IgD-negative memory B cell (primary cell): Measurements from ENCODE around the gene SLC9A7. TPM values are rescaled to one million over a fixed set of nuclear protein-coding genes. Genes with fewer than 3 reads are reported as not detected.
A peak's percentile ranks its signal among the peaks of the same experiment; 100 is the strongest.
"Not testable (repeated sequence)": the region's sequence is repeated elsewhere in the genome, so short reads cannot be mapped to it uniquely, and the experiment has no call there.

Experiments used
- H3K27ac Mint-ChIP-seq, 3 donors: one replicate each; pipeline ENCODE4 v1.8.0; 2020 to 2022; ENCODE audit warnings: mild to moderate bottlenecking in 3 of 3, mixed read lengths in 3 of 3, moderate library complexity in 1 of 3
- H3K27me3 Mint-ChIP-seq: one replicate; pipeline ENCODE4 v1.8.0; 2021; ENCODE audit warnings: mixed read lengths
- H3K36me3 Mint-ChIP-seq: one replicate; pipeline ENCODE4 v1.8.0; 2020; ENCODE audit warnings: mild to moderate bottlenecking, mixed read lengths
- H3K4me1 Mint-ChIP-seq, 3 donors: one replicate each; pipeline ENCODE4 v1.8.0; 2020 to 2022; ENCODE audit warnings: mixed read lengths in 3 of 3, mild to moderate bottlenecking in 1 of 3
- H3K4me3 Mint-ChIP-seq, 4 donors: one replicate each; pipeline ENCODE4 v1.8.0; 2020 to 2022; ENCODE audit warnings: mild to moderate bottlenecking in 4 of 4, mixed read lengths in 4 of 4, moderate library complexity in 3 of 4
- H3K9me3 Mint-ChIP-seq, 3 donors: one replicate each; pipeline ENCODE4 v1.8.0; 2020 to 2021; ENCODE audit warnings: mixed read lengths in 3 of 3, mild to moderate bottlenecking in 1 of 3
- polyA plus RNA-seq: library from polyadenylated mRNA; unstranded; fragments of 300-500 nt; fragmentation: Illumina TruSeq; gene quantifications from one replicate; pipeline ENCODE4 v1.2.3, GENCODE V29; 2021

SLC9A7 gene
- 18.7 TPM for polyA plus RNA-seq

- peak within 1 kb of the TSS; percentile 85 to 94 (median 86) for H3K27ac Mint-ChIP-seq
- no peaks in the 10 kb centered on the region for H3K27me3 Mint-ChIP-seq
- H3K9me3 Mint-ChIP-seq = peaks cover 0 to 7% (median 6%) of the 10 kb centered on the region in 3 donors
- H3K36me3 Mint-ChIP-seq = peaks cover 2% of the 10 kb centered on the region
- peaks cover 11 to 23% (median 15%) of the 10 kb centered on the region in 3 donors for H3K4me1 Mint-ChIP-seq
- peak within 1 kb of the TSS; percentile 91 to 97 (median 94) for H3K4me3 Mint-ChIP-seq
These were observed at the start of gene SLC9A7 for GRCh38 chrX:46758956-46759644. Gene SLC9A7, minus strand, starts transcription at chrX:46759118. Its CDS starts 89 bp downstream, at chrX:46759029.

- Mint-ChIP-seq H3K4me1 (no peaks in the 10 kb centered on the region), H3K27me3 (peaks cover 6% of the 10 kb centered on the region), H3K9me3 (no peaks in the 10 kb centered on the region), H3K27ac (no peak overlapping the region), H3K36me3 (no peaks in the 10 kb centered on the region), H3K4me3 (no peak overlapping the region)
These were observed 46.4 kb upstream of the SLC9A7 start for GRCh38 chrX:46805270-46805669.

DNA sequence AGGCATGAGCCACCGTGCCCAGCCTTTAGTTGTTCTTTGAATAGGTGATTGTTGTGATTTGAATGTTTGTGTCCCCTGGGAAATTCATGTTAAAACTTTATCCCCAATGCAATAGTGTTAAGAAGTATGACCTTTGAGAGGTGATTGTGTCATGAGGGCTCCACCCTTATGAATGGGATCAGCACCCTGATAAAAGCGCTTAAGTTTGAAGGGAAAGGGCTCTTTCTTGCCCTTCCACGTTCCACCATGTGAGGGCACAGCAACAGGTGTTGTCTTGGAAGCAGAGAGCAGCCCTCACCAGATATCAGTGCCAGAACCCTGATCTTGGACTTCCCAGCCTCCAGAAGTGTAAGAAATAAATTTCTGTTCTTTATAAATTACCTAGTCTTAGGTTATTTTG is 44.2 kb upstream of the SLC9A7 start:
- Mint-ChIP-seq H3K4me1 (no peaks in the 10 kb centered on the region), H3K27ac (no peak overlapping the region), H3K27me3 (peaks cover 6% of the 10 kb centered on the region), H3K4me3 (no peak overlapping the region), H3K36me3 (no peaks in the 10 kb centered on the region), H3K9me3 (no peaks in the 10 kb centered on the region)

- no peak overlapping the region for H3K4me3 Mint-ChIP-seq
- peaks cover 11 to 14% (median 11%) of the 10 kb centered on the region in 3 donors for H3K4me1 Mint-ChIP-seq
- H3K36me3 Mint-ChIP-seq = no peaks in the 10 kb centered on the region
- H3K27ac Mint-ChIP-seq = no peak overlapping the region
- H3K27me3 Mint-ChIP-seq = no peaks in the 10 kb centered on the region
- H3K9me3 Mint-ChIP-seq = no peaks in the 10 kb centered on the region
These were observed 37.8 kb upstream of the SLC9A7 start for GRCh38 chrX:46796574-46797191.

DNA sequence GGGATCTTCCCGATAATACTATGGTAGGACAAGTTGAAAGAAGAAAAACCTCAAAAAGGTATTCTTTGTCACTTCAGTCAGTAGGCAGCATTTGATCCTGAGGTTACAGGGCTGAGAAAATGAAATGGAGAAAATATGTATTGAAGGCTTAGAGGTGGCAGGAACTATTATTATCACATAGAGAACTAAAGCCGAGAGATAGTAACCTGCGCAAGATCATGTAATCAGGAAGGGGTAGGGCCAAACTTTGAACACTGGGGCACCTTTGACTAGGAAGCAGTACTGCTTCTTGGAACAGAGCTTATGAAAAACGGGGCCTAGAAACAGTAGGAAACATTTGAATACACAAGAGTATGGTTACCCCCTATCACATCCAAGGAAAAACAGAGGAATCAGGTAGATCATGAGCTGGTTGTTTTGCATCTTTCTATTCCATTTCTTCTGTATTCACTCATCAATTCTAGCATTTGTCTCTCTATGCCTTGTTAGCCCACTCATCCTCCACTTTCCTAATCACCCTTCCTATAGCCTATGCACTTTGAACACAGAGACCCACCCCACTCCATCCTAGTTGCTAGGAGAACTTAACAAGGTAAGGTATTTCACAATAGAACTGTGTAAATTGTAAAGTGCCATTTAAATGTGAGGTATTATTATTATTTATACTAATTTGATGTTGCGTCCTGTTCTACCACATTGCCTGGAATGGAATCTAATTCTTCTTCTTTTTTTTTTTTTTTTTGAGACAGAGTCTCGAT is 34.6 kb upstream of the SLC9A7 start:
- Mint-ChIP-seq H3K27me3 (no peaks in the 10 kb centered on the region), H3K9me3 (no peaks in the 10 kb centered on the region), H3K27ac (no peak overlapping the region), H3K36me3 (no peaks in the 10 kb centered on the region), H3K4me1 (peaks cover 11 to 15% (median 11%) of the 10 kb centered on the region in 3 donors), H3K4me3 (peak overlapping the region in 1 of 4 donors; percentile 84)

- Mint-ChIP-seq H3K27ac (no peak overlapping the region), H3K9me3 (no peaks in the 10 kb centered on the region), H3K27me3 (no peaks in the 10 kb centered on the region), H3K4me1 (peaks cover 11 to 15% (median 11%) of the 10 kb centered on the region in 3 donors), H3K36me3 (no peaks in the 10 kb centered on the region), H3K4me3 (peak overlapping the region; percentile 34 to 88 (median 56))
These were observed 33.9 kb upstream of the SLC9A7 start for GRCh38 chrX:46792810-46793188.

DNA sequence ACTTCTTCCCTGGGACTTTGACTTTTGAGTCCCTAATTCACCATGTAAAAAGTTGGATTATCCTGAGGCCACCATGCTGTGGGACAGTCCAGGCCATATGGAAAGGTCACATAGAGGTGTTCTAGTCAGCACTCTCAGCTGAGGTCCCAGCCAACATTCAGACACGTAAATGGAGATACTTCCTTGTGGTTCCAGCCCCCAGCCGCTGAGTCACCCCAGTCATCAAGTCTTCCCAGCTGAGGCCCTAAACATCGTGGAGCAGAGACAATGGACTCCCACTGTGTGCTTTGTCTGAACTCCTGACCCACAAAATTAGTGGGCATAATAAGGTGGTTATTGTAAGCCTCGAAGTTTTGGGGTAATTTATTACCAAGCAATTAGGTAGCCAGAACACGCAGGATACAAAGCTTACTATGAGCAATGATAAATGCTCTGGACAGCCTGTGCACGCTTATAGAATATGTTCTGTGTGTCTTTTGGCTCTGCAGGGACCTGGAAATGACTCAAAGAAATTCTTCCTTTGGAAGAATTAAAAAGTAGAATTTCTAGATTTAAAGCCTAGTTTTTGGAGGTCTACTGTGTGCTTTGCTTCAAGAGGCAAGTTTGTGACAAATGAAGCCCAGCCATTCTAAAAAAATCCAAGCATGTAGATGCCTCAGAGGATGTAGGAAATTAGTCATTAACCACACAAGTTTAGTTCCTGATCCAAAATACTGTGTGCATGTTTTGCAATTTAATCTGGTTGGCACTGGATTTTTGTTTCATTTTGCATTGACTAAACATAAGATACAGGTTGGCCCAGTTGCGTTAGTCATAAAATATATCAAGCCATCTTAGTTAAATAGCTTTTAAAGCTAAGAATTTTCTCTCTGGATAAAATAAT is 33.2 kb upstream of the SLC9A7 start:
- H3K4me3 Mint-ChIP-seq = peak overlapping the region; percentile 34 to 88 (median 56)
- no peak overlapping the region for H3K27ac Mint-ChIP-seq
- H3K27me3 Mint-ChIP-seq = no peaks in the 10 kb centered on the region
- peaks cover 11 to 15% (median 11%) of the 10 kb centered on the region in 3 donors for H3K4me1 Mint-ChIP-seq
- H3K9me3 Mint-ChIP-seq = no peaks in the 10 kb centered on the region
- H3K36me3 Mint-ChIP-seq = no peaks in the 10 kb centered on the region

GRCh38 chrX:46788902-46789301 is 30.0 kb upstream of the SLC9A7 start:
- H3K4me3 Mint-ChIP-seq = peak overlapping the region in 1 of 4 donors; percentile 29
- H3K27me3 Mint-ChIP-seq = no peaks in the 10 kb centered on the region
- no peak overlapping the region for H3K27ac Mint-ChIP-seq
- H3K4me1 Mint-ChIP-seq = peaks cover 9 to 12% (median 11%) of the 10 kb centered on the region in 3 donors
- H3K36me3 Mint-ChIP-seq = no peaks in the 10 kb centered on the region
- H3K9me3 Mint-ChIP-seq = peaks cover 0 to 3% (median 0%) of the 10 kb centered on the region in 3 donors

GRCh38 chrX:46784437-46784836 is 25.5 kb upstream of the SLC9A7 start:
- not testable (repeated sequence) for H3K4me3 Mint-ChIP-seq, H3K9me3 Mint-ChIP-seq, H3K4me1 Mint-ChIP-seq, H3K36me3 Mint-ChIP-seq, H3K27me3 Mint-ChIP-seq, H3K27ac Mint-ChIP-seq

GRCh38 chrX:46782034-46782433 is 23.1 kb upstream of the SLC9A7 start:
- peak overlapping the region in 1 of 3 donors; percentile 25 for H3K27ac Mint-ChIP-seq
- no peaks in the 10 kb centered on the region for H3K36me3 Mint-ChIP-seq
- no peak overlapping the region for H3K4me3 Mint-ChIP-seq
- peaks cover 7% of the 10 kb centered on the region for H3K27me3 Mint-ChIP-seq
- peaks cover 0 to 3% (median 0%) of the 10 kb centered on the region in 3 donors for H3K9me3 Mint-ChIP-seq
- no peaks in the 10 kb centered on the region for H3K4me1 Mint-ChIP-seq

- Mint-ChIP-seq H3K36me3 (no peaks in the 10 kb centered on the region), H3K27me3 (peaks cover 7% of the 10 kb centered on the region), H3K27ac (peak overlapping the region in 1 of 3 donors; percentile 11), H3K9me3 (peaks cover 0 to 2% (median 0%) of the 10 kb centered on the region in 3 donors), H3K4me3 (no peak overlapping the region), H3K4me1 (peaks cover 0 to 2% (median 0%) of the 10 kb centered on the region in 3 donors)
These were observed 19.3 kb upstream of the SLC9A7 start for GRCh38 chrX:46777971-46778810.

DNA sequence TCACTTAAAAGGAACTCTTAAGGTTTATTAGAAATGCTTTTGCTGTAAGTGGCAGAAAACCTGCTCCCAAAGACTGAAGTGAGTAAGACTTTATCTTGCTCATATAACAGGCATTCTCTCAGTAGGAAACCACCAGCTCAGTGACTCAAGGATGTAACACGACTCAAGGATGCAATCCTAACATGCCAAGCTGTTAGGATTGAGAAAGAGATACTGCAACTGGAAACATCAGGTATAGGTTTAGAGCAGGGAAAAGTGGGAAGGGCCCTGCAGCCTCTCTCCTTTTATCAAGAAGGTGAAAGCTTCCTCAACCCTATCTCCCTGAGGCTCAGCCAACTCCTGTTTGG is 11.9 kb upstream of the SLC9A7 start:
- Mint-ChIP-seq H3K27me3 (no peaks in the 10 kb centered on the region), H3K9me3 (peaks cover 0 to 2% (median 0%) of the 10 kb centered on the region in 3 donors)

GRCh38 chrX:46770000-46770816 is 11.3 kb upstream of the SLC9A7 start:
- H3K27ac Mint-ChIP-seq = no peak overlapping the region
- H3K4me3 Mint-ChIP-seq = no peak overlapping the region
- no peaks in the 10 kb centered on the region for H3K36me3 Mint-ChIP-seq
- H3K27me3 Mint-ChIP-seq = no peaks in the 10 kb centered on the region
- H3K4me1 Mint-ChIP-seq = peaks cover 0 to 2% (median 0%) of the 10 kb centered on the region in 3 donors
- peaks cover 0 to under 1% (median 0%) of the 10 kb centered on the region in 3 donors for H3K9me3 Mint-ChIP-seq

More for the DNA sequence above, 11.9 kb upstream of the SLC9A7 start:
- Mint-ChIP-seq H3K4me3 (no peak overlapping the region), H3K27ac (no peak overlapping the region), H3K4me1 (peaks cover 0 to 2% (median 0%) of the 10 kb centered on the region in 3 donors), H3K36me3 (no peaks in the 10 kb centered on the region)
